GM12878 (cell line): Measurements from ENCODE around the gene GGA2. TPM values are rescaled to one million over a fixed set of nuclear protein-coding genes. Genes with fewer than 3 reads are reported as not detected.

ENCODE experiments used
- ASH2L ChIP-seq: fragments of 300-600, 200-600 bp; sonication (generic); IDR thresholded peaks from 2 replicates; pipeline ENCODE4 v1.6.1; 2017; ENCODE audit warnings: low read depth, mild to moderate bottlenecking, borderline replicate concordance
- CBFB ChIP-seq: IDR thresholded peaks from 2 replicates; pipeline ENCODE4 v1.6.1; 2016; ENCODE audit warnings: antibody characterized with exemption, low read depth
- CHD1 ChIP-seq: IDR thresholded peaks from 2 replicates; pipeline ENCODE4 v1.6.1; 2012; ENCODE audit warnings: low read depth, low read length, improper control_type of control experiment
- EP300 ChIP-seq, 2 experiments: fragments of 150-350 bp in 1 of 2; IDR thresholded peaks; 2 replicates each; pipeline ENCODE4 v1.6.1; 2011 to 2012; ENCODE audit warnings: low read depth in 2 of 2, low read length in 2 of 2, borderline replicate concordance in 1 of 2, improper control_type of control experiment in 1 of 2, inconsistent platforms in 1 of 2; ENCODE audit not compliant: control insufficient read depth in 1 of 2
- IKZF2 ChIP-seq, 2 experiments: fragments of 450-650 bp; IDR thresholded peaks; 2 replicates each; pipeline ENCODE4 v1.6.1; 2017; ENCODE audit warnings: mild to moderate bottlenecking in 2 of 2, moderate library complexity in 2 of 2
- JUNB ChIP-seq: IDR thresholded peaks from 2 replicates; pipeline ENCODE4 v1.6.1; 2016; ENCODE audit warnings: antibody characterized with exemption, mild to moderate bottlenecking
- KAT2A ChIP-seq: conservative IDR thresholded peaks from 2 replicates; pipeline ENCODE4 v1.6.1; 2011; ENCODE audit warnings: low read depth, low read length; ENCODE audit not compliant: control insufficient read depth
- PML ChIP-seq: IDR thresholded peaks from 2 replicates; pipeline ENCODE4 v1.6.1; 2012; ENCODE audit warnings: low read length, inconsistent platforms
- POLR2AphosphoS2 ChIP-seq: IDR thresholded peaks from 2 replicates; pipeline ENCODE4 v1.6.1; 2011; ENCODE audit warnings: low read depth, mild to moderate bottlenecking, low read length, improper control_type of control experiment, moderate library complexity
- RB1 ChIP-seq: fragments of 450-650 bp; formaldehyde crosslinking; IDR thresholded peaks from 2 replicates; pipeline ENCODE4 v1.6.1; 2017; ENCODE audit warnings: mild to moderate bottlenecking, borderline replicate concordance
- SIN3A ChIP-seq: IDR thresholded peaks from 2 replicates; pipeline ENCODE4 v1.6.1; 2012; ENCODE audit warnings: low read depth, low read length, improper control_type of control experiment
- SP1 ChIP-seq: IDR thresholded peaks from one replicate; pipeline ENCODE4 v1.6.1; 2011; ENCODE audit warnings: low read depth, low read length
- TCF3 ChIP-seq: IDR thresholded peaks from 2 replicates; pipeline ENCODE4 v1.6.1; 2012; ENCODE audit warnings: low read depth, mild to moderate bottlenecking, low read length, borderline replicate concordance; ENCODE audit not compliant: insufficient read depth
- YY1 ChIP-seq: IDR thresholded peaks from 2 replicates; pipeline ENCODE4 v1.6.1; 2011; ENCODE audit warnings: low read depth, mild to moderate bottlenecking, low read length
- ZNF622 ChIP-seq: fragments of 450-650 bp; IDR thresholded peaks from 2 replicates; pipeline ENCODE4 v1.6.1; 2017; ENCODE audit warnings: mild to moderate bottlenecking, inconsistent platforms
- polyA plus RNA-seq, 11 experiments: library from polyadenylated mRNA; depleted of rRNA in 4 of 11; unstranded in 6 of 11; stranded (reverse) in 5 of 11; fragments of >200 nt; fragmentation: Nextera tagmentation in 4 of 11; fragmentation: Illumina TruSeq in 1 of 11; extraction: Ambion mirVana in 4 of 11; extraction: Trizol in 1 of 11; gene quantifications; 1 replicate in 1 of 11; 2 replicates in 10 of 11; pipeline versions ENCODE4 v1.2.1 to v1.2.3, GENCODE V29; 2011 to 2016; ENCODE audit warnings: inconsistent platforms in 2 of 11, missing spikeins in 2 of 11, low read depth in 1 of 11
- total RNA-seq, 4 experiments: library from RNA; depleted of rRNA in 3 of 4; stranded (reverse); fragments of >200 nt in 3 of 4; fragmentation: Illumina TruSeq in 1 of 4; extraction: Trizol in 1 of 4; gene quantifications; 2 replicates each; pipeline versions ENCODE4 v1.2.1 to v1.2.3, GENCODE V29; 2013 to 2021
- TF ChIP-seq, protein P1 (sequence below): fragments of 450-650 bp; IDR thresholded peaks from 2 replicates; pipeline ENCODE4 v1.6.1; 2017; ENCODE audit warnings: mild to moderate bottlenecking, moderate library complexity
- TF ChIP-seq, protein P2 (sequence below): fragments of 450-650 bp; formaldehyde crosslinking; IDR thresholded peaks from 2 replicates; pipeline ENCODE4 v1.5.0; 2022; ENCODE audit warnings: mild to moderate bottlenecking, missing genetic modification characterization
- TF ChIP-seq, protein P3 (sequence below): IDR thresholded peaks from 2 replicates; pipeline ENCODE4 v1.6.1; 2012; ENCODE audit warnings: low read depth, low read length, improper control_type of control experiment
- TF ChIP-seq, protein P4 (sequence below): fragments of 450-650 bp; IDR thresholded peaks from 2 replicates; pipeline ENCODE4 v1.6.1; 2017; ENCODE audit warnings: low read depth, mild to moderate bottlenecking, moderate library complexity

GGA2 gene
- total and polyA plus RNA-seq, 10 of the 15 experiments (the other 5 are each of a cell fraction or from before 2014, with no cell fraction given) = 14.1 to 153 (median 86.6) TPM

DNA sequence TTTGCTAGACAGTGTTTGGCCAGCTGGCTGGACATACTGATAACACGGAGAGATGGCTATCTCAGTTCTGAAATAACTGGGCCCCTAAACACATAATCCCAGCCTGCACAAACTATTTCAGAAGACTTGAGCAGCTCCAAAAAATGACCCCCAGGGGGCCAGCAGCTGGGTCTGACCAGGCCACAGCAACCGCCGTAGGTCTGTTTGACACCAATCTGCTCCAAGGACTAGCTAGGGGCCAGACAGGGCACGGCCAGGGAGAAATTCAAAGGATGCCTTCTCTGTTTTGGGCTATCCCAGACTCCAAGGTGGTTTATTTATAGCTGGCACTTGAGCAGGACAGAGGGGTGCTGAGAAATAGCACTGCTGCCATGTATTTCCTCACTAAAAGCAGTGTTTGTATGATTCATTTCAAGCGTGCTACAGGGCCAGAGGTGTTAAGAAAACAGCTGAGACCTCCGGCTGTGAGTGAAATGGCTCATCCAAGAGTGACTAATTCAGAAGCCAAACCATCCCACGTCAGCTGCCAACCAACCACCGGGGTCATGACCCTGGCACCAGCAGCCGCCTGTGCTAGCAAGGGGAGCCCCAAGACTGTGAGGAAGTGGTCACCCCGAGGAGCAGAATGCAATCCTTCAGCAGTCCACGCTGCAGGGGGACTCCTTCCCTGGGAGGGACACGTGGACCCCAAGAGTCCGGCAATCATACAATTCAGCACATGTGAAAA is 5.7 kb downstream of the GGA2 start (continued):
- TF ChIP-seq POLR2AphosphoS2 (no peak), SP1 (peak; percentile 40), SIN3A (peak; percentile 86), KAT2A (no peak), JUNB (peak; percentile 94), RB1 (no peak), CHD1 (no peak), ZNF622 (no peak), IKZF2 (IDR thresholded peaks at IDR 0.05) (peak; percentile 75 to 83), PML (no peak), ASH2L (no peak), EP300 (IDR thresholded peaks at IDR 0.05; ENCODE audit: borderline replicate concordance in 1 of 2, control insufficient read depth in 1 of 2, low read depth in 2 of 2, low read length in 2 of 2) (peak; percentile 73 to 86; a peak in 3 of 4 replicates), YY1 (no peak), CBFB (peak; percentile 85), TCF3 (peak; percentile 97)
- TF ChIP-seq, protein P1, sequence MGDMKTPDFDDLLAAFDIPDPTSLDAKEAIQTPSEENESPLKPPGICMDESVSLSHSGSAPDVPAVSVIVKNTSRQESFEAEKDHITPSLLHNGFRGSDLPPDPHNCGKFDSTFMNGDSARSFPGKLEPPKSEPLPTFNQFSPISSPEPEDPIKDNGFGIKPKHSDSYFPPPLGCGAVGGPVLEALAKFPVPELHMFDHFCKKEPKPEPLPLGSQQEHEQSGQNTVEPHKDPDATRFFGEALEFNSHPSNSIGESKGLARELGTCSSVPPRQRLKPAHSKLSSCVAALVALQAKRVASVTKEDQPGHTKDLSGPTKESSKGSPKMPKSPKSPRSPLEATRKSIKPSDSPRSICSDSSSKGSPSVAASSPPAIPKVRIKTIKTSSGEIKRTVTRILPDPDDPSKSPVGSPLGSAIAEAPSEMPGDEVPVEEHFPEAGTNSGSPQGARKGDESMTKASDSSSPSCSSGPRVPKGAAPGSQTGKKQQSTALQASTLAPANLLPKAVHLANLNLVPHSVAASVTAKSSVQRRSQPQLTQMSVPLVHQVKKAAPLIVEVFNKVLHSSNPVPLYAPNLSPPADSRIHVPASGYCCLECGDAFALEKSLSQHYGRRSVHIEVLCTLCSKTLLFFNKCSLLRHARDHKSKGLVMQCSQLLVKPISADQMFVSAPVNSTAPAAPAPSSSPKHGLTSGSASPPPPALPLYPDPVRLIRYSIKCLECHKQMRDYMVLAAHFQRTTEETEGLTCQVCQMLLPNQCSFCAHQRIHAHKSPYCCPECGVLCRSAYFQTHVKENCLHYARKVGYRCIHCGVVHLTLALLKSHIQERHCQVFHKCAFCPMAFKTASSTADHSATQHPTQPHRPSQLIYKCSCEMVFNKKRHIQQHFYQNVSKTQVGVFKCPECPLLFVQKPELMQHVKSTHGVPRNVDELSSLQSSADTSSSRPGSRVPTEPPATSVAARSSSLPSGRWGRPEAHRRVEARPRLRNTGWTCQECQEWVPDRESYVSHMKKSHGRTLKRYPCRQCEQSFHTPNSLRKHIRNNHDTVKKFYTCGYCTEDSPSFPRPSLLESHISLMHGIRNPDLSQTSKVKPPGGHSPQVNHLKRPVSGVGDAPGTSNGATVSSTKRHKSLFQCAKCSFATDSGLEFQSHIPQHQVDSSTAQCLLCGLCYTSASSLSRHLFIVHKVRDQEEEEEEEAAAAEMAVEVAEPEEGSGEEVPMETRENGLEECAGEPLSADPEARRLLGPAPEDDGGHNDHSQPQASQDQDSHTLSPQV = no peak
- TF ChIP-seq, protein P2, sequence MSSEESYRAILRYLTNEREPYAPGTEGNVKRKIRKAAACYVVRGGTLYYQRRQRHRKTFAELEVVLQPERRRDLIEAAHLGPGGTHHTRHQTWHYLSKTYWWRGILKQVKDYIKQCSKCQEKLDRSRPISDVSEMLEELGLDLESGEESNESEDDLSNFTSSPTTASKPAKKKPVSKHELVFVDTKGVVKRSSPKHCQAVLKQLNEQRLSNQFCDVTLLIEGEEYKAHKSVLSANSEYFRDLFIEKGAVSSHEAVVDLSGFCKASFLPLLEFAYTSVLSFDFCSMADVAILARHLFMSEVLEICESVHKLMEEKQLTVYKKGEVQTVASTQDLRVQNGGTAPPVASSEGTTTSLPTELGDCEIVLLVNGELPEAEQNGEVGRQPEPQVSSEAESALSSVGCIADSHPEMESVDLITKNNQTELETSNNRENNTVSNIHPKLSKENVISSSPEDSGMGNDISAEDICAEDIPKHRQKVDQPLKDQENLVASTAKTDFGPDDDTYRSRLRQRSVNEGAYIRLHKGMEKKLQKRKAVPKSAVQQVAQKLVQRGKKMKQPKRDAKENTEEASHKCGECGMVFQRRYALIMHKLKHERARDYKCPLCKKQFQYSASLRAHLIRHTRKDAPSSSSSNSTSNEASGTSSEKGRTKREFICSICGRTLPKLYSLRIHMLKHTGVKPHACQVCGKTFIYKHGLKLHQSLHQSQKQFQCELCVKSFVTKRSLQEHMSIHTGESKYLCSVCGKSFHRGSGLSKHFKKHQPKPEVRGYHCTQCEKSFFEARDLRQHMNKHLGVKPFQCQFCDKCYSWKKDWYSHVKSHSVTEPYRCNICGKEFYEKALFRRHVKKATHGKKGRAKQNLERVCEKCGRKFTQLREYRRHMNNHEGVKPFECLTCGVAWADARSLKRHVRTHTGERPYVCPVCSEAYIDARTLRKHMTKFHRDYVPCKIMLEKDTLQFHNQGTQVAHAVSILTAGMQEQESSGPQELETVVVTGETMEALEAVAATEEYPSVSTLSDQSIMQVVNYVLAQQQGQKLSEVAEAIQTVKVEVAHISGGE (CRISPR knock-in tag) = no peak
- TF ChIP-seq, protein P3, sequence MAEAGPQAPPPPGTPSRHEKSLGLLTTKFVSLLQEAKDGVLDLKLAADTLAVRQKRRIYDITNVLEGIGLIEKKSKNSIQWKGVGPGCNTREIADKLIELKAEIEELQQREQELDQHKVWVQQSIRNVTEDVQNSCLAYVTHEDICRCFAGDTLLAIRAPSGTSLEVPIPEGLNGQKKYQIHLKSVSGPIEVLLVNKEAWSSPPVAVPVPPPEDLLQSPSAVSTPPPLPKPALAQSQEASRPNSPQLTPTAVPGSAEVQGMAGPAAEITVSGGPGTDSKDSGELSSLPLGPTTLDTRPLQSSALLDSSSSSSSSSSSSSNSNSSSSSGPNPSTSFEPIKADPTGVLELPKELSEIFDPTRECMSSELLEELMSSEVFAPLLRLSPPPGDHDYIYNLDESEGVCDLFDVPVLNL = no peak
- TF ChIP-seq, protein P4, sequence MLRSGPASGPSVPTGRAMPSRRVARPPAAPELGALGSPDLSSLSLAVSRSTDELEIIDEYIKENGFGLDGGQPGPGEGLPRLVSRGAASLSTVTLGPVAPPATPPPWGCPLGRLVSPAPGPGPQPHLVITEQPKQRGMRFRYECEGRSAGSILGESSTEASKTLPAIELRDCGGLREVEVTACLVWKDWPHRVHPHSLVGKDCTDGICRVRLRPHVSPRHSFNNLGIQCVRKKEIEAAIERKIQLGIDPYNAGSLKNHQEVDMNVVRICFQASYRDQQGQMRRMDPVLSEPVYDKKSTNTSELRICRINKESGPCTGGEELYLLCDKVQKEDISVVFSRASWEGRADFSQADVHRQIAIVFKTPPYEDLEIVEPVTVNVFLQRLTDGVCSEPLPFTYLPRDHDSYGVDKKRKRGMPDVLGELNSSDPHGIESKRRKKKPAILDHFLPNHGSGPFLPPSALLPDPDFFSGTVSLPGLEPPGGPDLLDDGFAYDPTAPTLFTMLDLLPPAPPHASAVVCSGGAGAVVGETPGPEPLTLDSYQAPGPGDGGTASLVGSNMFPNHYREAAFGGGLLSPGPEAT = peak; percentile 69
